ENCODE results near the gene INO80B.

INO80B gene

GRCh38 chr2:74495440-74495839 lies 40.6 kb downstream of the INO80B start:
- no peak overlapping the region for H3K27ac ChIP-seq
- no peak for TF ChIP-seq CTCF (conservative IDR thresholded peaks at IDR 0.05)

GRCh38 chr2:74496997-74497776 lies 42.3 kb downstream of the INO80B start:
- H3K27ac ChIP-seq = peak overlapping the region; percentile 27; the same call in 1 of the 2 replicates
- no peak for TF ChIP-seq CTCF (conservative IDR thresholded peaks at IDR 0.05)

GRCh38 chr2:74497777-74498499 lies 43.1 kb downstream of the INO80B start:
- H3K27ac ChIP-seq = peak overlapping the region; percentile 27; the same call in 1 of the 2 replicates
- TF ChIP-seq CTCF (conservative IDR thresholded peaks at IDR 0.05) = no peak

DNA sequence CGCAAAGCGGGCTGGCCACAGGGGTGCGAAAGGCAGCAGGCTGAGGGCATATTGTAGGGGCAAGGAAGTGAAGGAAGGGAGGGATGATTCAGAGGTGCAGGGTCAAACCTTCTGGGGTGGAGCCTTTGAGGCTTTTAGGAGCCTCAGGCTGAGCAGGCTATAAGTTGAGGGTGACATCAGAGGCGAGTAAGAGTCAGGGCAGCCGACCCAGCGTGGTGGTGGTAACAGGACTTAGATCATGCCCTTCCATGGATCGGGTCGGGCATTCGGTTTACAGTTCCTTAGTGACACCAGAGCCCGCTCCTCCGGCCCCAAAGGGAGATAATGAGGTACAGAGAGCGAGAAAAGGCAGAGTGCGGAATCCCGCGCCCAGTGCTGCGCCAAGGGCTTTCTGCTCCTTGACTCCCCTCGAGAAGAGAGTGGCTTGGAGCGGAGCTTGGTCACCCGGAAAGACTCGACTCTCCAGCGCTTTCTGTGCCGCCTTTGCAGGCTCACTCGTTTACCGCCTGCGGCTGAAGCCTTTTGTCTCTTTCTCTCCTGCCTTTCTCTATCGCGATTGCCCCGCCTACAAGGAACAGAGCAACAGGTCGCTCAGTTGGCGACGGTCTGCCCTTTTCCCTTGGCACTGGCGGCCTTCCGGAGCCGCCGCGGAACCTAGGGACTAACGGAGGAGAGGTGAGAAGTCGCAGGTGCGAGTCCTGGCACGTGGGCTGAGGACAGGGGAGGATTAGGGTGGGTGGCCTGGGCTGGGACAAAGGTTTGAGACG lies 43.8 kb downstream of the INO80B start:
- H3K27ac ChIP-seq = peak overlapping the region; percentile 27; the same call in 1 of the 2 replicates

GRCh38 chr2:74499267-74499939 lies 44.5 kb downstream of the INO80B start, which contains the start of gene LBX2:
LBX2 (minus strand) TSS chr2:74499603; CDS start chr2:74499537, 66 bp downstream.
- no peak for TF ChIP-seq CTCF (conservative IDR thresholded peaks at IDR 0.05)
- no peak within 1 kb of the TSS; the same call in 1 of the 2 replicates for H3K27ac ChIP-seq

More for the DNA sequence above, 43.8 kb downstream of the INO80B start:
- TF ChIP-seq CTCF (conservative IDR thresholded peaks at IDR 0.05) = no peak

GRCh38 chr2:74499940-74500577 lies 45.2 kb downstream of the INO80B start:
- no peak for TF ChIP-seq CTCF (conservative IDR thresholded peaks at IDR 0.05)
- no peak overlapping the region for H3K27ac ChIP-seq
